HG02610 (cell line): ENCODE measurements around the gene FPR1.
"Not testable (repeated sequence)": the region's sequence is repeated elsewhere in the genome, so short reads cannot be mapped to it uniquely, and the experiment has no call there.

Experiments used
- ATAC-seq: cut with Tn5 transposase; IDR thresholded peaks from one replicate; pipeline ENCODE4 v1.9.1; 2021; ENCODE audit warnings: mild to moderate bottlenecking, moderate library complexity; ENCODE audit not compliant: unreplicated experiment

Gene FPR1

DNA sequence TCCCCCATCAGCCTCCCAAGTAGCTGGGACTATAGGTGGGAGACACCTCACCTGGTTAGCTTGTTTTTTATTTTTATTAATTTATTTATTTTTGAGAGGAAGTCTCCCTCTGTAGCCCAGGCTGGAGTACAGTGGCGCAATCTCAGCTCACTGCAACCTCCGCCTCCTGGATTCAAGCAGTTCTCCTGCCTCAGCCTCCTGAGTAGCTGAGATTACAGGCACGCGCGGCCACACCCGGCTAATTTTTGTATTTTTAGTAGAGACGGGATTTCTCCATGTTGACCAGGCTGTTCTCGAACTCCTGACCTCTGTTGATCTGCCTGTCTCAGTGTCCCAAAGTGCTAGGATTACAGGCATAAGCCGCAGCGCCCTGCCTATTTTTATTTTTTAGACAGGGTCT, 13.2 kb downstream of the FPR1 start:
- not testable (repeated sequence) for ATAC-seq

DNA sequence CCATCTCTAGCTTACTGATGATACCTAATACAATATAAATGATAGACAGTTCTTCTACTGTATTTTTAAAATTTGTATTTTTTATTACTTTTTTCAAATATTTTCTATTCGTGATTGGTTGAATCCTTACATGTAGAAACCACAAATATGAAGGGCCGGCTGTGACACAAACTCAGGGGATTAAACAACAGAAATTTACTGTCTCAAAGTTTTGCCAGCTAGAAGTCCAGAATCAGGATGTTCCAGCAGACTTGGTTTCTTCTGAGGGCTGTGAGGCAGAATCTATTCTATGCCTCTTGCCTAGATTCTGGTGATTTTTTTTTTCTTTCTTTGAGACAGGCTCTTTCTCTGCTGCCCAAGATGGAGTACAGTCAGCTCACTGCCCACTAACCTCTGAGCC, 13.8 kb downstream of the FPR1 start:
- no peak for ATAC-seq

DNA sequence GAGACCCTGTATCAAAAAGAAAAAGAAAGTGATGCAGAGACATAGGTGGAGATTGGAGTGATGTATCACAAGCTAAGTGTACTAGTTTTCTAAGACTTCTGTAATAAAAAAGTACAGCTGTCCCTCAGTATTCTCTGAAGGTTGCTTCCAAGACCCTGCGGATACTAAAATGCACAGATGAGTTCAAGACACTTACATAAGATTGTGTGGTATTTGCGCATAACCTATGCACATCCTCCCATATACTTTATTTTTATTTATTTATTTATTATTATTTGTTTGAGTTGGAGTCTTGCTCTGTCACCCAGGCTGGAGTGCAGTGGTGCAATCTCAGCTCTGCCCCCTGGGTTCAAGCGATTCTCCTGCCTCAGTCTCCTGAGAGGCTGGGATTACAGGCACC, 14.3 kb downstream of the FPR1 start:
- ATAC-seq, result no peak

DNA sequence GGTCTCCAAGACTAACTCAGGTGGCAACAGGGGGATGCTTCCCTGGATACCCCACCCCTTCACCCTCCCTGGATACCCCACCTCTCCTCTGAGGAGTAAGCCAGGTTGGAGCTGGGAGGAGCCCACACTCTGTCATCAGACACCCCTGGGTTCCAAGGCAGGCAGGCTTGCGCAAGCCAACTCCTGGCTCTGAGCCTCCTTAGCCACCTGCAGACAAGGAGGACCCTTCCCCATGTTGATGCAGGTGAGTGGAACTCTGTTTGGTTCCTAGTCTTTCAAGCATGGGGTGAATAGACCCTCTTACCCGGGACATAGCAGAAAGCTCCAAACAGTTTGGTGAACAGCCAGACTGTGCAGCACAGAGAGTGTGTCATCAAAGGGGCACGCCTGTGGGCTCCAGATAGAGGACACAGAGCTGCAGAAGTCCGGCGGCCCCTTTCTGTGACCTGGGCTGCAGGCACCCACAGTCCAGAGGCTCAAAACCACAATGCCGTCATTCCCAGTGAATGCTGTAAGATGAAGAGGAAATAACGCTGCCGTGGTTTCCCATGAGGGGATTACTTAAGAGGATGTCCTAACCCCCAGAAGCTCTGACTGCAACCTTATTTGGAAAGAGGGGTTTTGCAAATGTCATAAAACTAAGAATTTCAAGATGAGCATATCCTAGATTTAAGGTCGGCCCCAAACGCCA, 15.8 kb downstream of the FPR1 start:
- ATAC-seq, result no peak

DNA sequence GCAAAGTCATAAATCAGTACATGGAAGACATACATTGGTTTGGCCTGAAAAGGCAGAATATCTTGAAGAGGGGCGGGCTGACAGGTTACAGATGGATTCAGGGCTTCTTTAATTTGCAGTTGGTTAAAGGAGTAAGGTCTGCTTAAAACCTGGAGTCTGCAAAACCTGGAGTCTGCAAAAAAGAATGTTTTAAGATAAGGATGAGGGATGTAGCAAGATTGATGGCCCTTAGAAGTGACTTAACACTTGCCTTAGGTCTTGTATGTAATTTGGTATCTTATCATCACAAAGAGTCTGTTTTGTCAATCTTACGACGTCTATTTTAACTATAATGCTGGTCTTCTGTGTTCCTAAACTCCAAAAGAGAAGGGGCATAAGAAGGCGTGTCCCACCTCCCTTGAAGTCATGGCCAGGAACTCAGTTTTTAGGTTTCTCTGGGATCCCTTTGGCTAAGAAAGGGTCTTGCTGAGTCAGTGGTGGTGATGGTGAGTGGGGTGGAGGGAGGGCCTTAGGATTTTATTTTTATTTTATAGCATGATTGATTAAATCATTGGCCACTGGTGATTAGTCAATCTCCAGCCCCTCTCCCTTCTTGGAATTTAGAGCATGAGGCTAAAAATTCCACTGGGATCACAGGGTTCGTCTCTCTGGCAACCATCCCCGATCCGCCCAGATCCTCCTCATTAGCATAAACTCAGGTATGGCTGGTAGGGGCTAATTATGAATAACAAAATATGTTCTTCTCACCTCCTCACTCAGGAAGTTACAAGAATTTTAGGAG, 17.7 kb downstream of the FPR1 start:
- no peak for ATAC-seq

DNA sequence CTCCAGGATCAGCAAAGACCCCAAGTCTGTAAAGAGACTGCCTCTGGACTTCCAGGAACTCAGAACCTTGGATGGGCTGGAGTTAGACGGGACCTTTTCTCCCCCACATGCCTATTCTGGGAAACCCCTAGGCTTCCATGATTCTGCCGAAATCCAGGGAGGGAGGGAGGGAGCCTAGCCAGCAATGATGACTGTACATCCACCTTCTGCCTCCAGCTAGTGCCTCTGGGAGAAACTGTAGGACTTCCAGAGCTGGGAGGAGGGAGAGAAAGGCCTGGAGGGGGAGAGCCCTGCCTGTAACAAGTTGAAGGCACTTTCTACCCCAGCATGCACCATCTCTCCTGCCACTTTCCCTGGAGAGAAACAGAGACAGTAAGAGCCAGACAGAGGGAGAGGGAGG, 21.9 kb downstream of the FPR1 start:
- ATAC-seq, result no peak

DNA sequence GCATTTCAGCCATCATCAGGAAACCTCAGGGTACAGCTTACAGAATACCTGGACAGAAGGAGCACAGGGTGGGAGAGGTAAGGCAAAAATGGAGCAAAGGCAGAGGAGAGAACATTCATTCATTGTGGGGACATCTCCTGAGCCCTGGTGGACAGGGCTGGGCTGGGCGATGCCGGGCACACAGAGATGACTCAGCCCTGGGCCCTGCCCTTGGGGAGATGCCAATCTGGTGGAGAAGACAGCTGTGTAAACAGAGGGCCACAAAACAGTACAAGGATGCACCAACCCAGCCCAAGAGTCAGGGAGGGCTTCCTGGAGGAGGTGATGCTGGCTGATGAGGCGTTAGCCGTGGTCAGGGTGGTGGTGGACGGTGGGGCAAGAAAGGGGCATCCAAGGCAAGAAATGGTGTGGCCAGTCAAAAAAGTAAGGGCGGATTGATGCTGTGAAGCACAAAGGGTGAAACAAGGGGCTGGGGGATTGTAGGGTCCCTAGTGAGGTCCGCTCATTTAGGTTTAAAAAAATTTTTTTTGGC, 24.3 kb downstream of the FPR1 start:
- no peak for ATAC-seq

DNA sequence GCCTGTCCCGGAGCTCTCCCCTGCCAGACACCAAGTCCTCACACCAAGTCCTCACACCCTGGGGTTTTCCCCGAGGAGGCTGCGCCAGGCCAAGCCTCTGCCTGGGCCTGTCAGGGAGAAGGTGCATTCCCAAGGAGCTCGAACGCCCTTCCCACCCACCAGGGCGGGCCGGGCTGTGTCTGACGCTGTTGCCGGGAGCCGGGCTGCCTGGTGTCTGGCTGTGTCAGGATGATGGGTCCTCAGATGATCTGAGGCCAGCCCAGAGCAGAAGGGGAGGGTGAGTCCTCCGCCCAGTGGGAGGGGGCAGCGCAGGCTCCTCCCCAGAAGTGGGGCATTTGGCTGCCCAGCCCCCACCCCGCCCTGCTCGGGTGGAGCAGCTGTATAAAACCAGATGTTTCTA, 25.6 kb downstream of the FPR1 start:
- no peak for ATAC-seq

DNA sequence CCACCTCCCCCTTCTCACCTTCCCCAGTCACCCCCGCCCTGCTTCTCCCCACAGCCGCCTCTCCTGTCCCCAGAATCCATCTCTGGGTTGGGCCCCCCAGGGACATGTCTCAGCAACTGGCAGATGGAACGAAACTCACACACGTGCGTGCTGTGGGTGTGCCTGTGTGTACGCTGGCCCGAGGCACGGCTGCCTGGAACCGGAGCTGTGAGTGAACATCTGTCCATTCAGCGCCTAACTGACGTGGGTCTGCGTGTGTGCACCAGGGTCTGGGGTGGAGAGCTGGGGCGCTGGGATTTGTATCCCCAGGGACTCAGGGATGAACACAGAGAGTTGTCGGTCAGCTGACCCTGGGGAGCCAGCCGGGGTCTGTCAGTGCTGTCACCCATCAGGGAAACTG, 27.1 kb downstream of the FPR1 start:
- ATAC-seq, result no peak

DNA sequence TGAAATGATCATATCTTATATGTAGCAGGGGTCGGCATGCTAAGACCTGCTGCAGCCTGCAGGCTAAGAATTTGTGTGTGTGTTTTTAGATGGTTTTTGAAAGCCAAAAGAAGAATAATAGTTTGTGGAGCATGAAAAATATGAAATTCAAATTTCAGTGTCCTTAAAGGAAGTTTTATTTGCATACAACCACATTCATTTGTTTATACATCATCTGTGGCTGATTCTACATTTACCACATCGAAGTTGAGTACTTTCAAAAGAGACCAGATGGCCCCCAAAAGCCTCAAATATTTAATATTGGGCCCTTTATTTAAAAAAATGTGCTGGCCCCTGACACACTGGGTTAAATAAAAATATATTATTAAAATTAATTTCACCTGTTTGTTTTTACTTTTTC, 29.2 kb downstream of the FPR1 start:
- no peak for ATAC-seq

DNA sequence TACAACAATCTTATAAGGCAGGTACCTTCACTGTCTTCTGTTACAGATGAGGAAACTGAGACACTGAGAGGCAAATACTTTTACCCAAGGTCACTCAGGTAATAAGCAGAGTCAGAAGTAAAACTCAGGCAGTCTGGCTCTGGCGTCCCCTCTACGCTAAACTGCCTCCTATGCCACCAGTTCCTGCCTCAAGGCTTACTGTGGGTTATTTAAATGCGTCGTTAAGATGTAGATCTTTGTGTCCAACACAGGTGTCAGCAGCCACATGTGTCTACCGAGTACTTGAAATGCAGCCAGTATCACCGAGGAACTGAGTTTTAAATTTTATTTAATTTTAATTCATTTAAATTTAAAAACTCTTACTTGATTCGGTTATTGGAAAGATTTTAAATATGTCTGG, 29.8 kb downstream of the FPR1 start:
- no peak for ATAC-seq

DNA sequence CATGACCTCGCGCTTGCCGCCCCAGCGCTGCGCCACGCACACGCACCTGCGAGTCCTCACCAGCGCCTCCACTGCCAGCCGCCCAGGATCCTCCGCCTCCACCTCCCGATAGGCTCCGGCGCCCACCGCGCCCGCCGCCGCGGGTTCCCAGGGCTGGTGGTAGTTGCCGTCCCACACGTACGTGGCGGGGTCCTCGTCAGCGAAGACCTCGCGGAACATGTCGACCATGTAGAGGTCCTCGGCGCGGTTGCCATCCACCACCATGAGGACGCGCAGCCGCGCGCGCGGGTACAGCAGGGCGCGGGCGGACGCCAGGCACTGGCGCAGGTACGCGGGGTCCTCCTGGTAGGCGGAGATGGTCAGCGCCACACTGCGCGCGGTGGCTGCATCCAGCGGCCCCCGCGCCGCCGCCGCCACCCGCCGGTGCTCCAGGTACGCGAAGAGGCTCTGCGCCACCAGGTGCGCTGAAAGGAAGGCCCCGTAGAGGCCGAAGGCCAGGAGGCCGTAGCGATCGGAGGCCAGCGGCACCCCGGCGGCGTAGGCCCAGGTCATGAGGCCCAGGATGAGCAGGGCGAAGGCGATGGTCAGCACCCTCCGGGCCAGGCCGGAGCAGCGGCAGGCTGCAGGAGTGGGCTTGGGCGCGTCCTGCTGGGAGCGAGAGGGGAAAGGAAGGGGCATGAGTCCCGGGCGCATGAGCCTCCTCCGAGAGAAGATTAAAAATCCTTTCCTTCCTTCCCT, 32.3 kb downstream of the FPR1 start:
- no peak for ATAC-seq

DNA sequence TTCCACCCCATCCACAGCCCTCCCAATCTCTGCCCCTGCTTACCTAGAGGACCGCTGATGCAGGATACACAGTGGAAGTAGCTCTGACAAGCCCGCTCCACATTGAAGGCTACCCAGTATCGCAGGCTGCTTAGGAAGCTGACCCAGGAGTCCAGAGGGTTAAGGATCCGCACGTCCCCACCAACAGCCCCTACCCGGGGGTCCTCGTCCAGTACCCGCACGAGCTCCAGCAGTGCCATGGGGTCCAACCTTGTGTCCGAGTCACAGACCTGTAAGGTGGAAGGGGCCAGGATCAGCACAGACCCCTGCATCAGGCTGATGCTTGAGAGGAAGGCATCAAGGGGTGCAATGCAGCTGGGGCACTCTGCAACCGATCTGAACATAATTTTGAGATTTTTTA, 34.8 kb downstream of the FPR1 start:
- no peak for ATAC-seq

DNA sequence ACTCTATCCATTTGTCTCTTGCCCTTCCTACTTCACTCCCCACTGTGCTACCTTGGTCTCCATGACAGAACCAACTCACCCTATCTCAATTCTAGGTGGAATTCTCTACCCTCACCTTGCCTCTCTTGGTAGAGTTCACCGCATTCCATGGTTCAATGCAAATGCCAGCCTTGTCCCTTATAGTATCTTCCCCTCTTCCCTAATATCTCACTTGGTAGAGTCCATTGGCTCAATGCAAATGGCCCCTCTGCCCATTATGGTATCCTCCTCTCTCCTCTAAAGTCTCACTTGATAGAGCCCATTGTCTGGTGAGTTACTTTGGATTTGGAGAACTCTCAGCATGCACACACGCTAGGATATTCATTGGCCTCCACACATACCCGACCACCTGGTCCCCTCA, 35.8 kb downstream of the FPR1 start:
- no peak for ATAC-seq

DNA sequence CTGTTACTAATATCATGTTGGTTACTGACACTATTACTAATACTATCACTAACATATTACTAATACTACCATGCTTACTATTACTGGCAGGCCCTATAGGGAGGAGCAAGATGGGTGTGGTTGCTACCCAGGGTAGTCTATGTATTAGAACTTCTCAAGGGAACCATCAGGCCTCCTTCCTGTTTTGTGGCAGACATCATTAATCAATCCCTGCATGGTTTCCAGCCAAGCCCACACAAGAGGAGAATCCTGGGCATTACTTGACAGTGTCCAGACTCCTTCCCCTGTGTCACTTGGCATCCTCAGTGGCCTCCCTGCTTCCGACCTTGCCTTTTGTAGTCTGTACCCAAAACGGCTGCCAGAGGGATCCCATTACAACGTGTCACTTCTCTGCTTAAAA, 36.8 kb downstream of the FPR1 start:
- ATAC-seq, result no peak

DNA sequence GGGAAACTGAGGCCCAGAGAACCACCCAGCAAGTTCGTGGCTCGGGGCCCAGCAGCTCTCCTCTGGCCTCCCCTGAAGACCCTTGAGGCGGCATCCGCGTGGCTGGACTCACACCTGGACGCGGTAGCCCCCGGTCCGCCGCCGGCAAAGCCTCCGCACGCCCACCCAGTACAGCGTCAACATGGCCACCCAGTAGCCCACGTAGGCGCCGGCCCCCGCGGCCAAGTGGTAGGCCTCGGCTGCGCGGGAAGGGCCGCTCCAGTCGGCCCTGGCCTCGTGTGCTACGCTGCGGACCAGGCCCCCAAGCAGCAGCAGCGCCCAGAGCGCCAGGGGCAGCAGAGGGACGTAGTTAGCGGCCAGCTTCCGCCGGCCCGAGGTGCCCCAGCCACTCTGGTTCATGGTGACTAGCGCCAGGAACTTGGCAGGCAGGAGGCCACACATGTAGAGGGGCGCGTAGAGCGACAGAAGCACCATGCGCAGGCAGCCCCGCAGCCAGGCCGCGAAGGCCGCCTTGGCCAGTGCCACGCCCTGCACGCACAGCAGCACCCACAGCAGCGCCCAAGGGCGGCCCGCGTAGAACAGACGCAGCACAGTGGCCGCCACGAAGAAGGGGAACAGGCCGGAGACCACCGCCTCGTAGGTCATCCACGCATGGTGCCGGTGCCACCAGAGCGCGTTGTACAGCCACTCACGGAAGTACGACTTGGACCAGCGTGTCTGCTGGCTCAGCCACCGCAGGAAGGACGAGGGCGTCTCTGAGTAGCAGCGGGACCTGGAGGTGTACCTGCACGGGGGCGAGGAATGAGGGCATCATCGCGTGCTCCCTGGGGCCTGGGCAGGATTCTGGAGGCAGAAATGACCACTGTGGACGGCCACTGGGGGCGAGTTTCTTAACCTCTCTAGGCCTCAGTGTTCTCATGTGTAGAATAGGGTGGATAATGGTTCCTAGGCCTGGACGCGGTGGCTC, 38.1 kb downstream of the FPR1 start:
- ATAC-seq, result no peak

DNA sequence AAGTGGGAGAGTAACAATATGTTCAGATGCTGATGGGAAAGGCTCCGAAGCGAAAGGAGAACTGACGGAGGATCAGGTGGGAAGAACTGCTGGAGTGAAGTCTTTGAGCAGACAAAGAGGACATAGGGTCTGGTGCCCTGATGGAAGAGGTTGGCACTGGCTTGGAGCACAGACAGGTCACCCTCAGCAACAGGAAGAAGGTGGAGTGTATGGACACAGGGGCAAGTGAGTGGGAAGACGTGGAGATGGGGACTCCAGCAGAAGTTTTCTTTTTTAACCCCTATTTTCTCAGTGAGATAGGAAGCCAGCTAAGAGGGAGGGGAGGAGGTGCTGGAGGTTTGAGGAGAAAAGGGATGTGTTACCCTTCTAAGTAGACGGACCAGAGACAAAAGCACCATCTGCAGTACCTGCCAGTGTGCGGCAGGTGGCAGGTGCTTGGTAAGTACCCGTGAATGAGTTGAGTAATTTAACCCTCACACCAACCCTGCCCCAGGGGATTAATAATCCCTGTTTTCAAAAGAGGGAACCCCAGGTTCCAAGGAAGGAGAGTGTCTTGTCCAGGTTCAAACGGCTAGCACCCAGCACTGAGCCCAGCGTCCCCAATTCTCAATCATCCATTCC, 39.1 kb downstream of the FPR1 start:
- no peak for ATAC-seq

DNA sequence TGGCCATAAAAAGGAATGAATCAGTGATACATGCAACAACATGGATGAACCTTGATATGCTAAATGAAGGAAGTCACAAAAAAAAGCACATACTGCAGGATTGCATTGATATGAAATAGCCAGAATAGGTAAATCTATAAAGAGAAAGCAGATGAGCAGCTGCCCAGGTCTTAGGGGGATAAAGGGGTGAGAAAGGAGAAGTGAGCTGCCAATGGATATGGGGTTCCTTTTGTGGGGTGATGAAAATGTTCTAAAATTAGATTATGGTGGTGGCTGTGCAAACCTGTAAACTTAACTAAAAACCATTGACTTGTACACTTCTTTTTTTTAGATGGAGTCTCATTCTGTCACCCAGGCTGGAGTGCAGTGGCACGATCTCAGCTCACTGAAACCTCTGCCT, 40.0 kb downstream of the FPR1 start:
- no peak for ATAC-seq

DNA sequence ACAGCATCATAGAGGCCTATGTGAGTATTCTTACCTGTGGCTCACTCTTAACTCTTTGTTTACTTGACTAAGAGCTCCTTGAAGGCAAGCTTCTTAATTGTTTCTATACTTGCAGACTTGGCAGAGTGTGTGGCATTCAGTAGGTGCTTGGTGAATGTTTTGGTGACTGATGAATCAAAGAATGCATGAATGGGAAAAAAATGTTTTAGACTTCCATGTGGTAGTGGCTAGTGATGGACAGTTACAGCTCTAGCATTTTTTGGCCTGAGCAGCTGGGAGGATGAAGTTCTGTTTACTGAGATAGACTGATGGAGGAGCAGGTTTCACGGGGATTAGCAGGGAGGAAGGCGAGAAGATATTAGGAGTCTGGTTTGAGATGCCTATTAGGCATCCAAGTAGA, 41.5 kb downstream of the FPR1 start:
- no peak for ATAC-seq

DNA sequence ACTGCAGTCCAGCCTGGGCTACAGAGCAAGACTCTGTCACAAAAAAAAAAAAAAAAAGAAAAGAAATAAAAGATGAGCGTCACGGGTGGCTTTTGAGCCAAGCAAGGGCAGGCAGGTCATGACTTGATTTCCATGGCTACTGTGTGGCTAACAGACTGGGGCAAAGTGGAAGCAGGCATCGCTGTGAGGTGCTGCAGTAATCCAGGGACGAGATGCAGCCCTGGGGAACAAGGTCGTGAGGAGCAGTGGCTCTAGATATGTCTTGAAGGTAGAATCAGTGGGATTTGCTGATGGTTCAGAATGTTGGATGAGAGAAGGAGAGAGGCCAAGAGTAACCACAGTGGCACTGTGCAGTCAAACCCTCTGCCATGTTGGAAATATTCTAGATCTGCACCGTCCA, 42.1 kb downstream of the FPR1 start:
- no peak for ATAC-seq
